C4-2B (cell line): Measurements from ENCODE around the gene ZNF860.

Experiments used
- CTCF ChIP-seq: fragments of 450-650 bp; conservative IDR thresholded peaks from 2 replicates; pipeline ENCODE4 v1.5.1; 2017; ENCODE audit warnings: mild to moderate bottlenecking
- ZFX ChIP-seq: fragments of 450-650 bp; IDR thresholded peaks from 2 replicates; pipeline ENCODE4 v1.6.1; 2017

DNA sequence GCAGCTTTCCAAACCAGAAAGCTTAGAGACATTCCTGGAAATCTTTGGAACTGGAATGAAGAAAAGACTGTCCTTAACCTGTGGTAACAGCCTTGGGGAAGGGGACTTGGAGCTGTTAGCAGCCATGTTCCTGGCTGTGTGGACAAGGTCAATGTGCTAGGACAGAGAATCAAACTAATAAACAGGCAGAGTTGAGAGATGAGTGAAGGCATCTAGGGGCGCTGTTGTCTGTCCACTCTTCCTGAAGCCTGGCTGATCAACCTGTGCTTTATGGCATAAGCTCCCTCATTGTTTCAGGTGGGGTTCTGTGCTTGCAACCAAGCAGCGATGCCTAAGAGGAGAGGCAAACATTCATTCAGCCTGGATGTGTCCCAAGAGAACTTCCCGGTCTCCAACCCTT lies 19.3 kb downstream of the ZNF860 start:
- no peak for TF ChIP-seq CTCF
- TF ChIP-seq ZFX = no peak
